Mucosa of descending colon (tissue), 3 donors: ENCODE data around the gene CCDC170. TPM values are rescaled to one million over a fixed set of nuclear protein-coding genes. Genes with fewer than 3 reads are reported as not detected.
"Not testable (repeated sequence)": the region's sequence is repeated elsewhere in the genome, so short reads cannot be mapped to it uniquely, and the experiment has no call there.

Source experiments
- ATAC-seq: fragments of 200-7000 bp; cut with Tn5 transposase; one replicate; pipeline ENCODE4 v1.9.1; 2020; ENCODE audit warnings: mild to moderate bottlenecking, moderate library complexity
- DNase-seq, 3 donors: peaks; one replicate each; pipeline ENCODE4 v3.0.0-alpha.2; 2020
- H3K36me3 ChIP-seq: fragments of 200-600 bp; one replicate; pipeline ENCODE4 v1.8.0; 2021; ENCODE audit warnings: low read depth, mild to moderate bottlenecking
- H3K4me1 ChIP-seq: fragments of 200-600 bp; one replicate; pipeline ENCODE4 v1.8.0; 2021; ENCODE audit warnings: low read depth, mild to moderate bottlenecking
- H3K4me3 ChIP-seq: fragments of 200-600 bp; one replicate; pipeline ENCODE4 v1.8.0; 2021; ENCODE audit warnings: mild to moderate bottlenecking
- H3K9me3 ChIP-seq: fragments of 200-600 bp; one replicate; pipeline ENCODE4 v1.8.0; 2021; ENCODE audit warnings: mild to moderate bottlenecking
- intact Hi-C, 2 donors: fragments of 100-400 bp; cut with DNase I in 1 of 2; cut with micrococcal nuclease in 1 of 2; formaldehyde crosslinking; loops; one replicate each; pipeline versions ENCODE4 v1.11.0 to v1.11.1; 2022; cut with DNase I, micrococcal nuclease
- total RNA-seq, 3 donors: library from RNA; stranded (reverse); fragmentation: NEBNext Ultra II Directional in 2 of 3; extraction: Animal tissue kit (Norgen Biotek cat#: 25700) in 2 of 3; gene quantifications; one replicate each; pipeline versions ENCODE4 v1.2.1 to v1.2.4, GENCODE V29; 2021 to 2023
- TF ChIP-seq, protein P1 (sequence below): fragments of 200-600 bp; IDR thresholded peaks from one replicate; pipeline ENCODE4 v1.8.0; 2022; ENCODE audit warnings: antibody characterized with exemption, mild to moderate bottlenecking
- donor health status: DM: no; HTN: no; CAD: no; lungs with moderate emphysema.
- donor health status: DM: no; HTN: no; CAD: no.
- donor health status: DM: no; HTN: yes; CAD: no.

CCDC170 gene
- total RNA-seq, 3 donors from 2014 or later: 0.87 to 2.7 (median 1.7) TPM

DNA sequence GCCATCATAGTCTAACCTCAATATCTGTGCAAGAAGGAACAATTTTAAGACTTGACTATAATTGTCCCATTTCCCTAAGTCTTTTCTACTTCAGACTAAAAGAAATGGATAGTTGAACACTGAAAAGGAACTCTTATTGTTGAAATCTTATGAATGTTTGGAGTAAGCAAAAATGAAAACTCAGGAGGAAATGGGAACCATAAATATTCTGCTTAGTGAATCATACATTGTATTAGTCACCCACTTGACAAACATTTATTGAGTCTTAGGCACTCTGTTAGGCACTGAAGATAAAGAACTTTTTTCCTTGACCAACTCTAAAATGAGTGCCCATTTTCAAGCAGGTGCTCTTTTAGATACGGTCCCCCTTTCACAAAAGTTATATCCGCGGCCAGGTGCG lies 8.7 kb downstream of the CCDC170 start:
- ATAC-seq (no peak), DNase-seq (no peak)
- intact Hi-C loops: no loop called here
- no peaks in the 10 kb centered on the region for H3K9me3 ChIP-seq
- H3K36me3 ChIP-seq: no peaks in the 10 kb centered on the region
- no peaks in the 10 kb centered on the region for H3K4me1 ChIP-seq
- TF ChIP-seq, protein P1, sequence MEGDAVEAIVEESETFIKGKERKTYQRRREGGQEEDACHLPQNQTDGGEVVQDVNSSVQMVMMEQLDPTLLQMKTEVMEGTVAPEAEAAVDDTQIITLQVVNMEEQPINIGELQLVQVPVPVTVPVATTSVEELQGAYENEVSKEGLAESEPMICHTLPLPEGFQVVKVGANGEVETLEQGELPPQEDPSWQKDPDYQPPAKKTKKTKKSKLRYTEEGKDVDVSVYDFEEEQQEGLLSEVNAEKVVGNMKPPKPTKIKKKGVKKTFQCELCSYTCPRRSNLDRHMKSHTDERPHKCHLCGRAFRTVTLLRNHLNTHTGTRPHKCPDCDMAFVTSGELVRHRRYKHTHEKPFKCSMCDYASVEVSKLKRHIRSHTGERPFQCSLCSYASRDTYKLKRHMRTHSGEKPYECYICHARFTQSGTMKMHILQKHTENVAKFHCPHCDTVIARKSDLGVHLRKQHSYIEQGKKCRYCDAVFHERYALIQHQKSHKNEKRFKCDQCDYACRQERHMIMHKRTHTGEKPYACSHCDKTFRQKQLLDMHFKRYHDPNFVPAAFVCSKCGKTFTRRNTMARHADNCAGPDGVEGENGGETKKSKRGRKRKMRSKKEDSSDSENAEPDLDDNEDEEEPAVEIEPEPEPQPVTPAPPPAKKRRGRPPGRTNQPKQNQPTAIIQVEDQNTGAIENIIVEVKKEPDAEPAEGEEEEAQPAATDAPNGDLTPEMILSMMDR: no peak
- H3K4me3 ChIP-seq: no peak overlapping the region

GRCh38 chr6:151506761-151507160 lies 12.9 kb downstream of the CCDC170 start:
- no peak for ATAC-seq
- no peaks in the 10 kb centered on the region for H3K9me3 ChIP-seq
- no peaks in the 10 kb centered on the region for H3K4me1 ChIP-seq
- TF ChIP-seq, protein P1: no peak
- no peak overlapping the region for H3K4me3 ChIP-seq
- no peaks in the 10 kb centered on the region for H3K36me3 ChIP-seq
- intact Hi-C loops: no loop called here
- DNase-seq: no peak

- intact Hi-C loops: no loop called here
- no peaks in the 10 kb centered on the region for H3K36me3 ChIP-seq
- no peaks in the 10 kb centered on the region for H3K4me1 ChIP-seq
- TF ChIP-seq, protein P1: no peak
- no peaks in the 10 kb centered on the region for H3K9me3 ChIP-seq
- DNase-seq: no peak
- H3K4me3 ChIP-seq: no peak overlapping the region
- no peak for ATAC-seq
Measured at GRCh38 chr6:151509048-151509447, 15.2 kb downstream of the CCDC170 start.

- Histone ChIP-seq H3K36me3 (no peaks in the 10 kb centered on the region), H3K9me3 (no peaks in the 10 kb centered on the region), H3K4me3 (no peak overlapping the region), H3K4me1 (no peaks in the 10 kb centered on the region)
- peak; percentile 18 for ATAC-seq
- TF ChIP-seq, protein P1: no peak
- DNase-seq: no peak
- intact Hi-C loops: no loop called here
Measured at GRCh38 chr6:151512481-151512880, 18.7 kb downstream of the CCDC170 start.

DNA sequence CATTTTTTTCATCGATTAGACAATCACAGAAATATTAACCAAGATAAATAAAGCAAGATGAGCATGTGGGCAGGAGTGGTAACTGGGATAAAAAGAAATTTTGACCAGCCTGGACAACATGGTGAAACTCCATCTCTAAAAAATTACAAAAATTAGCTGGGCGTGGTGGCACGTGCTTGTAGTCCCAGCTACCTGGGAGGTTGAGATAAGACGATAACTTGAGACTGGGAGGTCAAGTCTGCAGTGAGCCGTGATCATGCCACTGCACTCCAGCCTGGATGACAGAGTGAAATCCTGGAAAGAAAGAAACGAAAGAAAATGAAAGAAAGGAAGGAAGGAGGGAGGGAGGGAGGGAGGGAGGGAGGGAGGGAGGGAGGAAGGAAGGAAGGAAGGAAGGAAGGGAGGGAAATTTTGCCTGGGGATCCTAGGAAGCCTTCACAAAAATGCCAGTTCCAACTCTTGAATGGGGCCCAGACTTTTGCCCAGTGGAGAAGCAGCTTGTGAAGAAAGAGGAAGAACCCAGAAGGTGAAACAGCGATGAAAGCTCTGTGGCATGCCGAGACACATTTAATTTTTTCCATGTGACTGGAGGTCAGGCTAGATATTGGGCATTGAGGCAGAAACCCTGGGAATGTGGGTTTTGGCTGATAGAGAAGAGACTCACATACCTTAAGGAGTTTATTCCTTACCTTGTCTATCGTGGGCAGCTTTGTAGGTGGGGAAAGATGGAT lies 20.3 kb downstream of the CCDC170 start:
- intact Hi-C loops: no loop called here
- H3K4me1 ChIP-seq: no peaks in the 10 kb centered on the region
- H3K36me3 ChIP-seq: no peaks in the 10 kb centered on the region
- no peak for DNase-seq
- peaks cover 11% of the 10 kb centered on the region for H3K9me3 ChIP-seq
- H3K4me3 ChIP-seq: no peak overlapping the region
- TF ChIP-seq, protein P1: no peak
- ATAC-seq: no peak

DNA sequence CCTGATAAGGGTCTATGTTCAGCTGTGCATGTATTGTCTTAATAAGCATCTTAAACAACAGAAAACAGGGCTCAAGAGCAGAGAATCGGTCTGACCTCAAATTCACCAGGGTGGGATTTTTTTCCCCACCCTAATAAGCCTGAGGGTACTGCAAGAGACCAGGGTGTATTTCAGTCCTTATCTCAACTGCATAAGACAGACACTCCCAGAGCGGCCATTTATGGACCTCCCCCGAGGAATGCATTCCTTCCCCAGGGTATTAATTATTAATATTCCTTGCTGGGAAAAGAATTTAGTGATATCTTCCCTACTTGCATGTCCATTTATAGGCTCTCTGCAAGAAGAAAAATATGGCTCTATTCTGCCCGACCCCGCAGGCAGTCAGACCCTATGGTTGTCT lies 25.2 kb downstream of the CCDC170 start:
- DNase-seq, H3K4me3 ChIP-seq, ATAC-seq, intact Hi-C loops, H3K4me1 ChIP-seq, H3K36me3 ChIP-seq: not testable (repeated sequence)
- peaks cover 29% of the 10 kb centered on the region for H3K9me3 ChIP-seq
